ENCODE measurements around the gene KRTAP20-4. TPM values are rescaled to one million over a fixed set of nuclear protein-coding genes. Genes with fewer than 3 reads are reported as not detected.

Gene KRTAP20-4
- total RNA-seq, 2 experiments from 2014 or later: not detected

GRCh38 chr21:30615199-30615598 is 5.2 kb upstream of the KRTAP20-4 start:
- H3K27ac ChIP-seq (ENCODE audit: low read depth in 1 of 2, low read length in 2 of 2): no peak overlapping the region
- POLR2A ChIA-PET: no interaction called here
- CTCF ChIA-PET: no interaction called here
- H3K9me3 Mint-ChIP-seq: peaks cover 2% of the 10 kb centered on the region
- H3K36me3 Mint-ChIP-seq (ENCODE audit: low read depth): no peaks in the 10 kb centered on the region
- no peak overlapping the region for H3K27ac Mint-ChIP-seq
- no peaks in the 10 kb centered on the region for H3K36me3 ChIP-seq (ENCODE audit: insufficient read depth, low read length)
- no peak overlapping the region for H3K4me3 Mint-ChIP-seq
- ATAC-seq (ENCODE audit: poor library complexity) (no peak), DNase-seq (no peak)
- no peak overlapping the region for H3K4me3 ChIP-seq (ENCODE audit: low read length)
- peaks cover 0 to 4% of the 10 kb centered on the region in 2 experiments for H3K9me3 ChIP-seq (ENCODE audit: control insufficient read depth in 1 of 2, insufficient read depth in 1 of 2, low read length in 2 of 2)
- H3K4me1 Mint-ChIP-seq (ENCODE audit: low read depth): no peaks in the 10 kb centered on the region
- H3K27me3 Mint-ChIP-seq: no peaks in the 10 kb centered on the region
- intact Hi-C loops (cut with DNase I, micrococcal nuclease): no loop called here
- no peak for TF ChIP-seq CTCF (IDR thresholded peaks at IDR 0.05)
- no peaks in the 10 kb centered on the region for H3K27me3 ChIP-seq (ENCODE audit: control insufficient read depth in 1 of 2, insufficient read depth in 2 of 2, low read length in 2 of 2)
- no peaks in the 10 kb centered on the region for H3K4me1 ChIP-seq (ENCODE audit: insufficient read depth, low read length)

- no peak within 1 kb of the TSS for H3K27ac ChIP-seq (ENCODE audit: low read depth in 1 of 2, low read length in 2 of 2)
- CTCF ChIA-PET: no interaction called here
- no peaks in the 10 kb centered on the region for H3K36me3 ChIP-seq (ENCODE audit: insufficient read depth, low read length)
- Mint-ChIP-seq H3K4me3 (no peak within 1 kb of the TSS), H3K27me3 (no peaks in the 10 kb centered on the region), H3K9me3 (no peaks in the 10 kb centered on the region), H3K4me1 (ENCODE audit: low read depth) (no peaks in the 10 kb centered on the region), H3K36me3 (ENCODE audit: low read depth) (no peaks in the 10 kb centered on the region), H3K27ac (no peak within 1 kb of the TSS)
- H3K4me3 ChIP-seq (ENCODE audit: low read length): no peak within 1 kb of the TSS
- H3K4me1 ChIP-seq (ENCODE audit: insufficient read depth, low read length): no peaks in the 10 kb centered on the region
- intact Hi-C loops (cut with DNase I, micrococcal nuclease): no loop called here
- POLR2A ChIA-PET: no interaction called here
- TF ChIP-seq CTCF (IDR thresholded peaks at IDR 0.05): no peak
- H3K27me3 ChIP-seq (ENCODE audit: control insufficient read depth in 1 of 2, insufficient read depth in 2 of 2, low read length in 2 of 2): no peaks in the 10 kb centered on the region
- peaks cover 0 to 4% of the 10 kb centered on the region in 2 experiments for H3K9me3 ChIP-seq (ENCODE audit: control insufficient read depth in 1 of 2, insufficient read depth in 1 of 2, low read length in 2 of 2)
- DNase-seq (no peak), ATAC-seq (ENCODE audit: poor library complexity) (no peak)
Observed at GRCh38 chr21:30616125-30616524, 4.3 kb upstream of the KRTAP20-4 start, which contains the start of gene KRTAP20-1. KRTAP20-1 (plus strand) TSS chr21:30616425; CDS start chr21:30616455, 30 bp downstream.

DNA sequence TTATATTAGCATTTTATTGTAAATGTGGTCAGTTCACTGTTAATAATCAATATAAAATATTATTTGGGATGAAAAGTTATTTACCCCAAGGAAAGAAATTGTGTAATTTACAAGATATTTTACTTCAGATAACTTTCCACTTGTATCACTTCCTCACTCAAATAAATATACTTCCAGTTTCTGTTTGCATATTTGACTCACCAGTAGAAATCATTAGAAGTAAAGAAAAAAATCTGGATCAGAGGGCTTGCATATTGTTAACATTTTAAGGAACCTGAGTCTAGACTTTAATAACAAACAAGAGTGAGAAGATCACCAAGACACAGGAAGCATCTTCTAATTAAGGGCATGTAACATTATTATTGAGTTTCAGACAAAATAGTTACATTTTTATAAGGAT is 347 bp upstream of the KRTAP20-4 start:
- DNase-seq: no peak
- no peaks in the 10 kb centered on the region for H3K4me1 Mint-ChIP-seq (ENCODE audit: low read depth)
- H3K36me3 Mint-ChIP-seq (ENCODE audit: low read depth): no peaks in the 10 kb centered on the region
- Histone ChIP-seq H3K27me3 (ENCODE audit: control insufficient read depth in 1 of 2, insufficient read depth in 2 of 2, low read length in 2 of 2) (no peaks in the 10 kb centered on the region), H3K36me3 (ENCODE audit: insufficient read depth, low read length) (no peaks in the 10 kb centered on the region), H3K4me3 (ENCODE audit: low read length) (no peak overlapping the region), H3K9me3 (ENCODE audit: control insufficient read depth in 1 of 2, insufficient read depth in 1 of 2, low read length in 2 of 2) (no peaks in the 10 kb centered on the region), H3K4me1 (ENCODE audit: insufficient read depth, low read length) (no peaks in the 10 kb centered on the region), H3K27ac (ENCODE audit: low read depth in 1 of 2, low read length in 2 of 2) (no peak overlapping the region)
- H3K9me3 Mint-ChIP-seq: peaks cover 2% of the 10 kb centered on the region
- ATAC-seq (ENCODE audit: poor library complexity): no peak
- H3K27ac Mint-ChIP-seq: no peak overlapping the region
- POLR2A ChIA-PET: no interaction called here
- CTCF ChIA-PET: no interaction called here
- intact Hi-C loops (cut with DNase I, micrococcal nuclease): no loop called here
- H3K4me3 Mint-ChIP-seq: no peak overlapping the region
- TF ChIP-seq CTCF (IDR thresholded peaks at IDR 0.05): no peak
- peaks cover 4% of the 10 kb centered on the region for H3K27me3 Mint-ChIP-seq
